Suppressor macrophage treated with lipopolysaccharide for 1 hour (primary cell): ENCODE data around the gene C1QL3.

Experiments
- DNase-seq, 3 donors: peaks; one replicate each; pipeline ENCODE4 v3.0.0-alpha.2; 2020 to 2022

The C1QL3 gene

GRCh38 chr10:16491933-16492332 is 29.7 kb downstream of the C1QL3 start:
- no peak for DNase-seq

- no peak for DNase-seq
Measured at GRCh38 chr10:16490511-16490910, 31.2 kb downstream of the C1QL3 start.

- no peak for DNase-seq
Measured at GRCh38 chr10:16483241-16483917, 38.3 kb downstream of the C1QL3 start.

- no peak for DNase-seq
Measured at GRCh38 chr10:16481052-16481728, 40.5 kb downstream of the C1QL3 start.

GRCh38 chr10:16478801-16479200 is 42.9 kb downstream of the C1QL3 start:
- DNase-seq = no peak

DNA sequence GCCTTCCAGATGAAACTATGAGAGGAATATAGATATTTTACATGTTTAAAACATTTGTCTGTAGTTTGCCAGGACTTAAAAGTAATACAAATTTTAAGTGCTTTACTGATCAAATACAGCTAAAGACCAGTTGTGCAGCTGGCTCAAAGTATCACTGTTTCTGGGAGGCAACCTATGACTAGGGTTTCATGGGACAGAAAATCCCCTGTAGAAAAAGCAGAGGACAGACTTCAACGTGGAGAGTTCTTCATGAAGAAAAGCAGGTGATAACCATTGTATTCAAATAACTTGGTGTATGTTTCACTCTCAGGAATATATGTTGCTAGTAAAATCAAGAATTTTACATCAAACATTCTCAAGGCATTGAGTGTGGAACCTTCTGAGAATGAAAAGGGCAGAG is 43.9 kb downstream of the C1QL3 start:
- DNase-seq = no peak

GRCh38 chr10:16472828-16473227 is 48.9 kb downstream of the C1QL3 start:
- DNase-seq = no peak

GRCh38 chr10:16470747-16471146 is 50.9 kb downstream of the C1QL3 start:
- peak; percentile 82 to 87 (median 84) for DNase-seq

DNA sequence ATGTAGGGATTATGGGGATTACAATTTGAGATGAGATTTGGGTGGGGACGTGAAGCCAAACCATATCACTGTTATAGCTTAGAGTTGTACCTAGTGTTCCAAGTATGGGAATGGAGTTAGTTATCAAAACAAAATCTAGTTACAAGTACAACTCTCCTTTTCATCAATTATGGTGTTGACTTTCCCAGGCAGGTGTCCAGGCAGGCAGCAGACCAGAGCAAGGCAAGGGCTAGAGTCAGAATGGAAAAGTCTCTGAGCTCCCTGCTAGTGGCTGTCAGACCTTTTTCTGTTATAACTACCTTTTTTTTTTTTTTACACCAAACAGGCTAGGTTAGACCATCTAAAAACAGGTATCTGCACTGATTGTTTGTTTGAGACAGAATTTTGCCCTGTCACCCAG is 55.7 kb downstream of the C1QL3 start:
- no peak for DNase-seq
